Neutrophil (primary cell): ENCODE measurements around the gene GANC.

Source experiments
- H3K27ac ChIP-seq: fragments of 200-600 bp; sonication (generic); 2 replicates; pipeline ENCODE4 v1.5.1; 2016; ENCODE audit warnings: mild to moderate bottlenecking, moderate library complexity
- H3K27me3 ChIP-seq: fragments of 200-600 bp; sonication (generic); 2 replicates; pipeline ENCODE4 v1.6.0; 2016; ENCODE audit warnings: mild to moderate bottlenecking
- H3K36me3 ChIP-seq: fragments of 200-600 bp; sonication (generic); 2 replicates; pipeline ENCODE4 v1.5.1; 2017
- H3K4me1 ChIP-seq, 2 experiments: fragments of 200-600 bp in 1 of 2; sonication (generic) in 1 of 2; 1 replicate in 1 of 2; 2 replicates in 1 of 2; pipeline versions ENCODE4 v1.5.1 to v1.6.1; 2013 to 2016; ENCODE audit warnings: low read depth in 1 of 2, low read length in 1 of 2, mild to moderate bottlenecking in 1 of 2, moderate library complexity in 1 of 2; ENCODE audit not compliant: control insufficient read depth in 1 of 2, insufficient read depth in 1 of 2
- H3K4me3 ChIP-seq, 2 experiments: fragments of 200-600 bp in 1 of 2; sonication (generic) in 1 of 2; 1 replicate in 1 of 2; 2 replicates in 1 of 2; pipeline ENCODE4 v1.5.1; 2013 to 2016; ENCODE audit warnings: low read depth in 1 of 2, low read length in 1 of 2, mild to moderate bottlenecking in 1 of 2, moderate library complexity in 1 of 2
- H3K9me3 ChIP-seq: fragments of 200-600 bp; sonication (generic); 2 replicates; pipeline ENCODE4 v1.5.1; 2016
- TF ChIP-seq, protein P1 (sequence below): fragments of 200-600 bp; sonication (generic); IDR thresholded peaks from 2 replicates; pipeline ENCODE4 v1.5.1; 2016; ENCODE audit warnings: antibody characterized with exemption

Gene GANC

DNA sequence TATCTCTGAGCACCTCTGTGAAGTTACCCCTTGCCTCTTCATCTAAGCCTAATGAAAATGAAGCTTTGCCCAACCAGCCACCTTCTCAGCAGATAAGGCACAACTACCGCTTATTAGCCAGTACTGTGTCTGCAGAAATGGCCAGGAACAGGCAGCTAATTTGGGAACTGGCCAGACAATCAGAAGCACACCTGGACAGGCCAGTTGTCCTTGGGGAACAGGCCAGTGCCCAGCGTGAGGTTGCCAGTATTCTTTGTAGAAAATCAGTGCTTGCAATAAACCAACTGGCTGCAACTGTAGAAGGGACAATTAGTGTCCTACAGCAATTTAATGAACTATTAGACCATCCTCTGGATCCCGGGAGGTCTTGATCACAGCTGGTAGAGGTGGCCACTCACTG is 10.7 kb downstream of the GANC start:
- H3K36me3 ChIP-seq, result peaks cover 19% of the 10 kb centered on the region
- no peaks in the 10 kb centered on the region for H3K27me3 ChIP-seq
- no peaks in the 10 kb centered on the region for H3K9me3 ChIP-seq
- H3K4me1 ChIP-seq, result peaks cover 35 to 40% of the 10 kb centered on the region in 2 experiments
- no peak overlapping the region for H3K27ac ChIP-seq
- H3K4me3 ChIP-seq, result no peak overlapping the region
- TF ChIP-seq, protein P1, sequence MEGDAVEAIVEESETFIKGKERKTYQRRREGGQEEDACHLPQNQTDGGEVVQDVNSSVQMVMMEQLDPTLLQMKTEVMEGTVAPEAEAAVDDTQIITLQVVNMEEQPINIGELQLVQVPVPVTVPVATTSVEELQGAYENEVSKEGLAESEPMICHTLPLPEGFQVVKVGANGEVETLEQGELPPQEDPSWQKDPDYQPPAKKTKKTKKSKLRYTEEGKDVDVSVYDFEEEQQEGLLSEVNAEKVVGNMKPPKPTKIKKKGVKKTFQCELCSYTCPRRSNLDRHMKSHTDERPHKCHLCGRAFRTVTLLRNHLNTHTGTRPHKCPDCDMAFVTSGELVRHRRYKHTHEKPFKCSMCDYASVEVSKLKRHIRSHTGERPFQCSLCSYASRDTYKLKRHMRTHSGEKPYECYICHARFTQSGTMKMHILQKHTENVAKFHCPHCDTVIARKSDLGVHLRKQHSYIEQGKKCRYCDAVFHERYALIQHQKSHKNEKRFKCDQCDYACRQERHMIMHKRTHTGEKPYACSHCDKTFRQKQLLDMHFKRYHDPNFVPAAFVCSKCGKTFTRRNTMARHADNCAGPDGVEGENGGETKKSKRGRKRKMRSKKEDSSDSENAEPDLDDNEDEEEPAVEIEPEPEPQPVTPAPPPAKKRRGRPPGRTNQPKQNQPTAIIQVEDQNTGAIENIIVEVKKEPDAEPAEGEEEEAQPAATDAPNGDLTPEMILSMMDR, result no peak

GRCh38 chr15:42284551-42284950 is 11.6 kb downstream of the GANC start:
- Histone ChIP-seq H3K27ac (peak overlapping the region; percentile 52), H3K36me3 (peaks cover 23% of the 10 kb centered on the region), H3K9me3 (no peaks in the 10 kb centered on the region), H3K4me3 (no peak overlapping the region), H3K4me1 (peaks cover 26 to 31% of the 10 kb centered on the region in 2 experiments), H3K27me3 (no peaks in the 10 kb centered on the region)
- TF ChIP-seq, protein P1, result no peak

GRCh38 chr15:42285034-42285433 is 12.0 kb downstream of the GANC start:
- H3K4me3 ChIP-seq, result no peak overlapping the region
- peak overlapping the region; percentile 52 for H3K27ac ChIP-seq
- TF ChIP-seq, protein P1, result no peak
- peaks cover 28% of the 10 kb centered on the region for H3K36me3 ChIP-seq
- peaks cover 23 to 26% of the 10 kb centered on the region in 2 experiments for H3K4me1 ChIP-seq
- no peaks in the 10 kb centered on the region for H3K9me3 ChIP-seq
- H3K27me3 ChIP-seq, result no peaks in the 10 kb centered on the region

- no peaks in the 10 kb centered on the region for H3K9me3 ChIP-seq
- TF ChIP-seq, protein P1, result no peak
- H3K27ac ChIP-seq, result no peak overlapping the region
- no peaks in the 10 kb centered on the region for H3K27me3 ChIP-seq
- H3K4me3 ChIP-seq, result no peak overlapping the region
- H3K36me3 ChIP-seq, result peaks cover 30% of the 10 kb centered on the region
- peaks cover 23 to 25% of the 10 kb centered on the region in 2 experiments for H3K4me1 ChIP-seq
Observed at GRCh38 chr15:42286445-42287029, 13.5 kb downstream of the GANC start.

GRCh38 chr15:42287931-42288330 is 14.9 kb downstream of the GANC start:
- Histone ChIP-seq H3K4me3 (no peak overlapping the region), H3K27me3 (no peaks in the 10 kb centered on the region), H3K4me1 (peaks cover 23 to 25% of the 10 kb centered on the region in 2 experiments), H3K36me3 (peaks cover 42% of the 10 kb centered on the region), H3K9me3 (no peaks in the 10 kb centered on the region), H3K27ac (no peak overlapping the region)
- TF ChIP-seq, protein P1, result no peak
